ENCODE data around the gene COX5B.
"Not testable (repeated sequence)": the region's sequence is repeated elsewhere in the genome, so short reads cannot be mapped to it uniquely, and the experiment has no call there.

The COX5B gene

GRCh38 chr2:97678298-97678697, 32.4 kb downstream of the COX5B start:
- Histone ChIP-seq H3K27ac (ENCODE audit: low read depth, low read length, poor library complexity, severe bottlenecking) (no peak overlapping the region), H3K36me3 (ENCODE audit: insufficient read depth, low read length) (no peaks in the 10 kb centered on the region), H4K20me1 (ENCODE audit: insufficient read depth, low read length) (no peaks in the 10 kb centered on the region), H3K79me2 (ENCODE audit: insufficient read depth, low read length) (no peaks in the 10 kb centered on the region), H3F3A (ENCODE audit: insufficient read depth, low read length) (no peaks in the 10 kb centered on the region), H2AFZ (ENCODE audit: low read length) (no peak overlapping the region), H3K27me3 (ENCODE audit: insufficient read depth, low read length) (no peaks in the 10 kb centered on the region), H3K9ac (ENCODE audit: low read length) (no peak overlapping the region), H3K4me1 (ENCODE audit: insufficient read depth, low read length, severe bottlenecking) (no peaks in the 10 kb centered on the region), H3K9me3 (ENCODE audit: low read length) (no peaks in the 10 kb centered on the region), H3K4me2 (ENCODE audit: low read length) (no peak overlapping the region), H3K4me3 (ENCODE audit: low read depth, low read length, poor library complexity, severe bottlenecking) (no peak overlapping the region), H3K9me2 (ENCODE audit: low read depth, low read length) (no peaks in the 10 kb centered on the region)
- TF ChIP-seq CTCF (IDR thresholded peaks at IDR 0.05; ENCODE audit: low read length) (no peak), EZH2 (IDR thresholded peaks at IDR 0.05; ENCODE audit: borderline replicate concordance, low read length) (no peak)

DNA sequence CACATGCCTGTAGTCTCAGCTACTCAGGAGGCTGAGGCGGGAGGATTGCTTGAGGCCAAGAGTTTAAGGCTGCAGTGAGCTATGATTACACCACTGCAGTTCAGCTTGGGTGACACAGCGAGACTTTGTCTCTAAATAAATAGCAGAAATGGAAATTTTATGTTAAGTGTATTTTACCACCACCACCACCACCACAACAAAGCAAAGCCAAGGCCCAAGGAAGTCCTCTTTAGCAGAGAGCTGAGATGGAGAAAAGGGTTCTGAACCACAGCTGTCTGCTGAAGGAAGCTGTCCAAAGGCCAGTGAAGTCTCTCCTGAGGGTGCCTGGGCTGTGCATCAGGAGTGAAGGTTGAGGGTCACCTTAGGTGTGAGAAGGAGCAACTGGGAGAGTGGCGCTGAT, 41.4 kb downstream of the COX5B start:
- H3F3A ChIP-seq (ENCODE audit: insufficient read depth, low read length); H3K4me2 ChIP-seq (ENCODE audit: low read length); H3K9me2 ChIP-seq (ENCODE audit: low read depth, low read length); H3K9me3 ChIP-seq (ENCODE audit: low read length); H3K4me1 ChIP-seq (ENCODE audit: insufficient read depth, low read length, severe bottlenecking); H3K9ac ChIP-seq (ENCODE audit: low read length); H3K27me3 ChIP-seq (ENCODE audit: insufficient read depth, low read length); H2AFZ ChIP-seq (ENCODE audit: low read length); H4K20me1 ChIP-seq (ENCODE audit: insufficient read depth, low read length); H3K4me3 ChIP-seq (ENCODE audit: low read depth, low read length, poor library complexity, severe bottlenecking); H3K27ac ChIP-seq (ENCODE audit: low read depth, low read length, poor library complexity, severe bottlenecking); H3K36me3 ChIP-seq (ENCODE audit: insufficient read depth, low read length); H3K79me2 ChIP-seq (ENCODE audit: insufficient read depth, low read length): not testable (repeated sequence)

DNA sequence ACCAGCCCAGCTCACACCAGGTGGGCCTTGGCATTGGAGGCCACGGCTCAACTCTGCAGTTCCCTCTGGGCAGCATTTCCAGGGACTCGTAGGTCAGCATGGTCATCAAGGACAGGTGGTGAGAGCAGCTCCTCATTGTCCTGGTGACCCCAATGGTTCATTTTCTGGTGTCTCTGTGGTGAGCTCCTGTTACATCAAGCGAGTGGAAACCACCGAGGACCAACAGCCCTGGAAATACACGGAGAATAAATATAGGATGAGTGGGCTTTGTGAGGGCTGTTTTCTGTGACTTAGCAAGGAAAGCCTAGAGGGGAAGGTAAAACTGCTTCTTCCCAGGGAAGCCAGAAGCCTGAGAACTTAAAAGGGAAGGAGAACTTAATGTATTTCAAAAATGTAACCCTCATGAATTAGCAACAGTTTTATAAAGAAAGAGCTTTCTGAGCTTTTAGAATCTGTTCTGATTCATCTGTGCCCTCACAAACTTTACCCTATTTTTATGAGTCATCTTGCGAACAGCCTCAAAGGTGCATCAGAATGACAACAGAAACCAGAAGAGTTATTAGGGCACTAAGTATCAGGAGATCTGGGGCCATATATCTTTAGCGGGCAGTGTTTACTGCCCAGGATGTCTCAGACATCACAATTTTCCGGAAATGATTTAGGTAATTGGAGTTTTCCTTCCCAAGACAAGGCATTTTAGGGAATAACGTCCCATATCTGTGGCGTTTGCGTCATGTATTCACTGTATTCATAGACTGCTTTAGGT, 42.4 kb downstream of the COX5B start:
- no peaks in the 10 kb centered on the region for H3K9me3 ChIP-seq (ENCODE audit: low read length)
- no peaks in the 10 kb centered on the region for H3K36me3 ChIP-seq (ENCODE audit: insufficient read depth, low read length)
- no peak for TF ChIP-seq CTCF (IDR thresholded peaks at IDR 0.05; ENCODE audit: low read length)
- no peak for TF ChIP-seq EZH2 (IDR thresholded peaks at IDR 0.05; ENCODE audit: borderline replicate concordance, low read length)
- H3K27ac ChIP-seq (ENCODE audit: low read depth, low read length, poor library complexity, severe bottlenecking) = no peak overlapping the region
- H2AFZ ChIP-seq (ENCODE audit: low read length) = no peak overlapping the region
- H3K4me1 ChIP-seq (ENCODE audit: insufficient read depth, low read length, severe bottlenecking) = no peaks in the 10 kb centered on the region
- H3K9ac ChIP-seq (ENCODE audit: low read length) = no peak overlapping the region
- H3K9me2 ChIP-seq (ENCODE audit: low read depth, low read length) = no peaks in the 10 kb centered on the region
- no peaks in the 10 kb centered on the region for H3K79me2 ChIP-seq (ENCODE audit: insufficient read depth, low read length)
- H3F3A ChIP-seq (ENCODE audit: insufficient read depth, low read length) = no peaks in the 10 kb centered on the region
- no peak overlapping the region for H3K4me2 ChIP-seq (ENCODE audit: low read length)
- no peaks in the 10 kb centered on the region for H3K27me3 ChIP-seq (ENCODE audit: insufficient read depth, low read length)
- H4K20me1 ChIP-seq (ENCODE audit: insufficient read depth, low read length) = no peaks in the 10 kb centered on the region
- no peak overlapping the region for H3K4me3 ChIP-seq (ENCODE audit: low read depth, low read length, poor library complexity, severe bottlenecking)

DNA sequence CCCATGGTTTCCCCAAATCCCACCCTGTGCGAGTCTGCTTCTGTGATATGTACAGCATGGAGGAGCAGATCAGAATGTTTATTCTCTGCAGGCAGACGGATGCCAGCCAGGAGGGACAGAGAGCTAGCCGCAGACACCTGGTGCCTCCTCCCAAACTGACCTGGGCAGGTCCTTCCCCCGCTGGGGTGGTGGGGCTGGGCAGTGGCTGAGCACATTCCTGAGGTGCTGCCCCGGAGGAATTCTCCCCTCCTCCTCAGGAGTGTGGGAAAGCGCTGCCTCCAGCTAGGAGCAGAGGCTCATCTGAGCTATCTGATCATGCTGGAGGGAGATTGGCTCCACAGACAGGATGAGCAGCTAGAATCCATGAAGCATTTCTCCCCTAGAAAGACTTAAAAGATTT, 45.3 kb downstream of the COX5B start:
- no peak overlapping the region for H3K4me3 ChIP-seq (ENCODE audit: low read depth, low read length, poor library complexity, severe bottlenecking)
- no peaks in the 10 kb centered on the region for H3F3A ChIP-seq (ENCODE audit: insufficient read depth, low read length)
- H3K27me3 ChIP-seq (ENCODE audit: insufficient read depth, low read length) = no peaks in the 10 kb centered on the region
- no peak for TF ChIP-seq CTCF (IDR thresholded peaks at IDR 0.05; ENCODE audit: low read length)
- TF ChIP-seq EZH2 (IDR thresholded peaks at IDR 0.05; ENCODE audit: borderline replicate concordance, low read length) = no peak
- no peak overlapping the region for H3K4me2 ChIP-seq (ENCODE audit: low read length)
- H3K9ac ChIP-seq (ENCODE audit: low read length) = no peak overlapping the region
- H3K9me2 ChIP-seq (ENCODE audit: low read depth, low read length) = no peaks in the 10 kb centered on the region
- no peak overlapping the region for H3K27ac ChIP-seq (ENCODE audit: low read depth, low read length, poor library complexity, severe bottlenecking)
- no peaks in the 10 kb centered on the region for H3K79me2 ChIP-seq (ENCODE audit: insufficient read depth, low read length)
- no peaks in the 10 kb centered on the region for H3K36me3 ChIP-seq (ENCODE audit: insufficient read depth, low read length)
- no peak overlapping the region for H2AFZ ChIP-seq (ENCODE audit: low read length)
- no peaks in the 10 kb centered on the region for H3K9me3 ChIP-seq (ENCODE audit: low read length)
- H3K4me1 ChIP-seq (ENCODE audit: insufficient read depth, low read length, severe bottlenecking) = no peaks in the 10 kb centered on the region
- no peaks in the 10 kb centered on the region for H4K20me1 ChIP-seq (ENCODE audit: insufficient read depth, low read length)
